VCaP (cell line): ENCODE measurements around the gene RFTN2.
"Not testable (repeated sequence)": the region's sequence is repeated elsewhere in the genome, so short reads cannot be mapped to it uniquely, and the experiment has no call there.

Experiments used
- H3K27ac ChIP-seq: fragments of 450-650 bp; 2 replicates; pipeline ENCODE4 v1.5.1; 2017
- CTCF ChIP-seq: fragments of 450-650 bp; conservative IDR thresholded peaks from 2 replicates; pipeline ENCODE4 v1.5.1; 2017; ENCODE audit warnings: mild to moderate bottlenecking, moderate library complexity

Gene RFTN2

GRCh38 chr2:197555467-197555866 is 119.9 kb downstream of the RFTN2 start:
- no peak overlapping the region for H3K27ac ChIP-seq
- TF ChIP-seq CTCF: no peak

- not testable (repeated sequence) for H3K27ac ChIP-seq
Observed at GRCh38 chr2:197551260-197551659, 124.1 kb downstream of the RFTN2 start.

GRCh38 chr2:197548582-197548981 is 126.8 kb downstream of the RFTN2 start:
- H3K27ac ChIP-seq: no peak overlapping the region
- TF ChIP-seq CTCF: no peak

DNA sequence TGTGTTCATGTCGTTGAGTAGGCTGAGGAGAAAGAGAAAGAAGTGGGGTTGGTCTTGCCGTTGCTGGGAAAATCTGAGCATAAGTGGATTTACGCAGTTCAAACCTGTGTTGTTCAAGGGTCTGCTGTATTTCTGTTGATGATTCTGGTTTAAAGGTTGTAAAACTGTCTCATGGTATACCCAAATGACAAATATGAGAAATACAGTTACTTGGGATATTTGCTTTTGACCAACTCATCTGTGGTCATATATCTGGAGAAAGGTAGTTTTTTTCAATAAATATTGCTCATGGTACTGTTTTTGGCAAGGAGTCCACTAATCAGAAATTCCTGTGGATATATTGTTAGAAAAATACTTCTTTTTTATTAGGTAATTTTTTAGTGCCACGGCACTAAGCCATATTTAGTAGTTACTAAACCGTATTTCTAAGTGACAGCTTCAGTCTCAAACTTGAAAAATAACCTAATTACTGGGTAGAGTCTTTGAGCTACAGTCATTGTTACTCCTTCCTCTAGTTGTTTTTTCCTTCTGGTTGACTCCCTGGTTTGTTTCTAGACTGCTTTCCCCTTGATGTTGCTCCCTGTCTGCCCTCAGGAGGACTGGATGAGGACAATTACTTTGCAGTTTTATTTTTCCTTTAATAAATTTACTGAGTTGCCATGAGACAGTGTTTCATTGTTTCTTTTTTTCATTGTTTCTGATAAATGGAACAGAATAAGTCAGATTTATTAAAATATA is 128.1 kb downstream of the RFTN2 start:
- TF ChIP-seq CTCF: no peak

GRCh38 chr2:197543206-197543605 is 132.2 kb downstream of the RFTN2 start:
- H3K27ac ChIP-seq: no peak overlapping the region
- TF ChIP-seq CTCF: no peak

More for the DNA sequence above, 128.1 kb downstream of the RFTN2 start:
- no peak overlapping the region for H3K27ac ChIP-seq

DNA sequence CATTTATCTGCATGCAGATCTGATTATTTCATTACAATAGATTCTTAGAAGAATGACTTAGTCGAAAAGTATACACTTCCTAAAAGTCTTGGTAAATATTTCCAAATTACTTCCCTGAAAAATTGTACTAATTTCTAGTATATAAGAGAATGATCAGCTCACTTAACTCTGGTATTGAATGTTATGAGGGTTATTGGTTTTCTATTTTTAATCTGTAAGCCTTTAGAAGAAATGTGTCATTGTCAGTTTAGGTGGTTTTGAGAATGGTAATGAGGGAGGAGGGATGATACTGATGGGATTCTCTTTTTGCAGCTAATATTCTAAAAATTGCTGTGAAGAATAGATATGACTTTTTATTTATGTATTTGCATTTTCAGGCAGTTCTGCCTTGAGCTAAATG is 135.7 kb downstream of the RFTN2 start:
- H3K27ac ChIP-seq: no peak overlapping the region
- TF ChIP-seq CTCF: no peak

DNA sequence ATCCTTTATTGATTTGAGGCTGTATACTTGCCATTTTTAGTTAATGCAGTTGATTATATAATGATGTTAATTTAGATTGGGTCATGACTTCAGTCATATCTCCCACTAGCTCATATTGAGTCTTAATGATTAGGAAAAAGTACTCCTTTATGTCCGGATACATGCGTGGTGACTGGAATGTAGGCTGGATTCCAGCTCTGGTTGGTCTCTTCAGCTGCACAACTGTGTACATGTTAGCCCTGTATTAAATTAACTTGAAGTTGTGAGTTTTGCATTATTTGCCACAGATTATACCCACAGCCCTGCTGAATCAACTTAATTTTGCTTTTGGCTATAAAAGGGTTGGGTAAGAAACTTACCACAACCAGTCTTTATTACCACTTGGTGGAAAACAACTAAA is 137.0 kb downstream of the RFTN2 start:
- no peak overlapping the region for H3K27ac ChIP-seq

More for the DNA sequence above, 137.0 kb downstream of the RFTN2 start:
- TF ChIP-seq CTCF: no peak
